GM12878 (cell line): ENCODE measurements around the gene TM7SF2. TPM values are rescaled to one million over a fixed set of nuclear protein-coding genes. Genes with fewer than 3 reads are reported as not detected.
A peak's percentile ranks its signal among the peaks of the same experiment; 100 is the strongest.

Experiments used
- ATAC-seq: fragments of 200-7000 bp; cut with Tn5 transposase; 3 replicates; pipeline ENCODE4 v1.9.1; 2020; ENCODE audit warnings: mild to moderate bottlenecking, moderate library complexity
- BruUV-seq: library from RNA; stranded (reverse); fragments of 400-500 nt; replicated peaks from 2 replicates; lab custom pipeline; 2021; lab: Mats Ljungman, UMichigan
- CTCF ChIA-PET: fragments of 300-600 bp; sonication (Branson Sonifier 250); formaldehyde crosslinking; extraction: SDS; loops from one replicate; lab custom pipeline; 2021; ENCODE audit warnings: inconsistent platforms; lab: Yijun Ruan, JAX
- POLR2A ChIA-PET: fragments of 350-600 bp; formaldehyde crosslinking; extraction: SDS; loops from one replicate; lab custom pipeline; 2021; ENCODE audit warnings: inconsistent platforms; lab: Charles Lee
- RAD21 ChIA-PET: fragments of 300-600 bp; sonication (Branson Sonifier 250); formaldehyde crosslinking; loops from one replicate; lab custom pipeline; 2023; ENCODE audit warnings: antibody characterized with exemption; ENCODE audit not compliant: unreplicated experiment; lab: Charles Lee
- SMC1A ChIA-PET: fragments of 300-600 bp; sonication (Branson Sonifier 250); formaldehyde crosslinking; loops from one replicate; lab custom pipeline; 2023; ENCODE audit not compliant: unreplicated experiment, uncharacterized antibody; lab: Charles Lee
- DNase-seq: peaks from one replicate; pipeline ENCODE4 v3.0.0-alpha.2; 2011; ENCODE audit warnings: low read depth, low spot score
- FAIRE-seq: peaks from 3 replicates; lab custom pipeline; 2011; peaks lifted over from hg19 to GRCh38; lab: Jason Lieb, UNC
- H2AFZ ChIP-seq: 2 replicates; pipeline ENCODE4 v1.6.0; 2011; ENCODE audit warnings: low read depth, low read length, control low read depth; ENCODE audit not compliant: control insufficient read depth
- H3K27ac ChIP-seq: 2 replicates; pipeline ENCODE4 v1.5.1; 2011; ENCODE audit warnings: control low read depth; ENCODE audit not compliant: control insufficient read depth, insufficient read depth
- H3K27me3 ChIP-seq, 2 experiments: replicated peaks in 1 of 2; 2 replicates each; pipeline versions ENCODE4 v1.6.0 to v1.6.1; 2011; ENCODE audit warnings: low read length in 1 of 2; ENCODE audit not compliant: control insufficient read depth in 2 of 2, insufficient read depth in 2 of 2
- H3K36me3 ChIP-seq, 2 experiments: 2 replicates each; pipeline ENCODE4 v1.5.1; 2011; ENCODE audit warnings: low read length in 1 of 2; ENCODE audit not compliant: control insufficient read depth in 2 of 2, insufficient read depth in 2 of 2
- H3K4me1 ChIP-seq: 2 replicates; pipeline ENCODE4 v1.6.1; 2011; ENCODE audit warnings: mild to moderate bottlenecking, low read length, moderate library complexity, mixed read lengths; ENCODE audit not compliant: control insufficient read depth, insufficient read depth
- H3K4me2 ChIP-seq: 2 replicates; pipeline ENCODE4 v1.6.0; 2011; ENCODE audit warnings: control low read depth; ENCODE audit not compliant: control insufficient read depth, insufficient read depth
- H3K4me3 ChIP-seq: fragments of 200-600 bp; sonication (generic); 2 replicates; pipeline ENCODE4 v1.5.1; 2016
- H3K79me2 ChIP-seq: 2 replicates; pipeline ENCODE4 v1.6.0; 2011; ENCODE audit warnings: low read length; ENCODE audit not compliant: control insufficient read depth, insufficient read depth
- H3K9ac ChIP-seq: 2 replicates; pipeline ENCODE4 v1.8.0; 2011; ENCODE audit warnings: low read length, control low read depth, mixed read lengths; ENCODE audit not compliant: control insufficient read depth, insufficient read depth
- H3K9me3 ChIP-seq: replicated peaks from 3 replicates; pipeline ENCODE4 v1.5.1; 2011; ENCODE audit warnings: mild to moderate bottlenecking, low read length; ENCODE audit not compliant: control insufficient read depth, insufficient read depth
- H4K20me1 ChIP-seq: 2 replicates; pipeline ENCODE4 v1.6.0; 2011; ENCODE audit not compliant: control insufficient read depth, insufficient read depth
- CBX3 ChIP-seq: fragments of 200-600 bp; sonication (generic); IDR thresholded peaks from 2 replicates; pipeline ENCODE4 v1.6.1; 2016; ENCODE audit warnings: low read depth, borderline replicate concordance
- EGR1 ChIP-seq, 2 experiments: IDR thresholded peaks; 1 replicate in 1 of 2; 2 replicates in 1 of 2; pipeline ENCODE4 v1.6.1; 2011 to 2012; ENCODE audit warnings: low read depth in 2 of 2, low read length in 2 of 2, borderline replicate concordance in 1 of 2, mild to moderate bottlenecking in 1 of 2, moderate library complexity in 1 of 2
- ESRRA ChIP-seq: IDR thresholded peaks from 2 replicates; pipeline ENCODE4 v1.6.1; 2012; ENCODE audit warnings: mild to moderate bottlenecking, low read length, improper control_type of control experiment
- GABPA ChIP-seq: IDR thresholded peaks from 2 replicates; pipeline ENCODE4 v1.6.1; 2014; ENCODE audit warnings: antibody characterized with exemption, low read depth, mild to moderate bottlenecking, inconsistent platforms
- HDAC2 ChIP-seq: fragments of 200-600 bp; sonication (generic); IDR thresholded peaks from 2 replicates; pipeline ENCODE4 v1.6.1; 2017
- IRF4 ChIP-seq: IDR thresholded peaks from 2 replicates; pipeline ENCODE4 v1.6.1; 2011; ENCODE audit warnings: low read depth, low read length
- MYB ChIP-seq: fragments of 150-350 bp; IDR thresholded peaks from 2 replicates; pipeline ENCODE4 v1.6.1; 2014; ENCODE audit warnings: mild to moderate bottlenecking, low read depth, low read length, borderline replicate concordance
- RAD21 ChIP-seq: IDR thresholded peaks from 2 replicates; pipeline ENCODE4 v1.6.1; 2011; ENCODE audit warnings: mild to moderate bottlenecking, low read depth, low read length, moderate library complexity; ENCODE audit not compliant: insufficient read depth
- SMAD1 ChIP-seq: fragments of 450-650 bp; IDR thresholded peaks from 2 replicates; pipeline ENCODE4 v1.6.1; 2018; ENCODE audit warnings: mild to moderate bottlenecking, low read depth; ENCODE audit not compliant: partially characterized antibody
- WGBS: methylation state at CpG from one replicate; pipeline ENCODE4 v1.1.6; 2016; ENCODE audit warnings: low lambda C conversion rate; ENCODE audit not compliant: insufficient replicate concordance, insufficient coverage; ENCODE audit errors: missing lambda C conversion rate; 5-methylcytosine and 5-hydroxymethylcytosine counted together
- in situ Hi-C: fragments of 300-500 bp; cut with MboI; formaldehyde crosslinking; loops from 9 replicates; pipeline ENCODE4 v1.14.3; 2018; ENCODE audit warnings: mixed read lengths
- intact Hi-C: fragments of 100-400 bp; cut with micrococcal nuclease; formaldehyde crosslinking; loops from one replicate; pipeline ENCODE4 v1.14.2; 2022; ENCODE audit not compliant: unreplicated experiment
- polyA plus RNA-seq, 11 experiments: library from polyadenylated mRNA; depleted of rRNA in 4 of 11; unstranded in 6 of 11; stranded (reverse) in 5 of 11; fragments of >200 nt; fragmentation: Nextera tagmentation in 4 of 11; fragmentation: Illumina TruSeq in 1 of 11; extraction: Ambion mirVana in 4 of 11; extraction: Trizol in 1 of 11; gene quantifications; 1 replicate in 1 of 11; 2 replicates in 10 of 11; pipeline versions ENCODE4 v1.2.1 to v1.2.3, GENCODE V29; 2011 to 2016; ENCODE audit warnings: inconsistent platforms in 2 of 11, missing spikeins in 2 of 11, low read depth in 1 of 11
- total RNA-seq, 4 experiments: library from RNA; depleted of rRNA in 3 of 4; stranded (reverse); fragments of >200 nt in 3 of 4; fragmentation: Illumina TruSeq in 1 of 4; extraction: Trizol in 1 of 4; gene quantifications; 2 replicates each; pipeline versions ENCODE4 v1.2.1 to v1.2.3, GENCODE V29; 2013 to 2021
- TF ChIP-seq, protein P1 (sequence below): IDR thresholded peaks from 2 replicates; pipeline ENCODE4 v1.6.1; 2012; ENCODE audit warnings: low read length, inconsistent platforms
- TF ChIP-seq, protein P2 (sequence below): fragments of 450-650 bp; IDR thresholded peaks from 2 replicates; pipeline ENCODE4 v1.6.1; 2018; ENCODE audit warnings: mild to moderate bottlenecking, low read depth, moderate library complexity; ENCODE audit not compliant: partially characterized antibody
- TF ChIP-seq, protein P3 (sequence below): fragments of 450-650 bp; IDR thresholded peaks from 2 replicates; pipeline ENCODE4 v1.6.1; 2017; ENCODE audit warnings: antibody characterized with exemption, mild to moderate bottlenecking, moderate library complexity
- TF ChIP-seq, protein P4 (sequence below): fragments of 450-650 bp; IDR thresholded peaks from 2 replicates; pipeline ENCODE4 v1.6.1; 2017; ENCODE audit warnings: low read depth, mild to moderate bottlenecking, moderate library complexity

Gene TM7SF2
- total and polyA plus RNA-seq, 10 of the 15 experiments (the other 5 are each of a cell fraction or from before 2014, with no cell fraction given), result 0.52 to 57.7 (median 20.7) TPM

DNA sequence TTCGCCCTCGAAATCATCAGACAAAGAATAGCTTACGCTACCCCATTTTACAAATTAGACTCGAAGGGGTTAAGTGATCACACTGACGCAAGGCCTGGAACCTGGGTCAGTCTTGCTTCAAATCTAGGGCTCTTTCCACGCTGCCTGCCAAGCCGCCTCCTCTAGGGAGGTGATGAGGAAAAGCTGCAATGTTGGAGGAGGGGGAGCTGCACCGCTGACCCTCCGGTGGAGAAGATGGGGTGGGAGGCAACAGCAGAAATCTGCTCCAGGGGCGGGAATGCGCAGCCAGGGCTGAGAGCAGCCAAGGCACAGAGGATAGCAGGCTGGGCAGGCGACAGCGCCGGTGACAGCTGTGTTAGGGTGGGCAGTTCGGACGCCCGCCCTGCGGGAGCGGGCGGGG is 22.1 kb downstream of the TM7SF2 start:
- intact Hi-C loops, result loop anchor here (5.0 to 10.0 kb wide), 2 partner anchors 49 to 121 kb away; partner anchors contain the start of gene CAPN1
- H3K27ac ChIP-seq, result peak overlapping the region; percentile 99
- H3K9me3 ChIP-seq, result no peaks in the 10 kb centered on the region
- ChIA-PET POLR2A (interaction anchor here (0.9 to 3.1 kb wide), 6 partner anchors 9 to 354 kb away, joined by 3 to 16 read pairs (median 5); partner anchors contain the start of genes FAU, MRPL49 and TM7SF2), CTCF (interaction anchor here (3.6 to 6.7 kb wide), 2 partner anchors 13 to 22 kb away, joined by 29 to 40 read pairs; partner anchors contain the start of genes FAU, MRPL49 and TM7SF2), RAD21 (interaction anchor here (0.9 kb wide), 1 partner anchor 48 kb away, joined by 3 read pairs; the partner anchor contains the start of gene CAPN1), SMC1A (interaction anchor here (2.4 kb wide), 1 partner anchor 10 kb away, joined by 8 read pairs; no protein-coding TSS in a partner anchor)
- no peaks in the 10 kb centered on the region for H3K27me3 ChIP-seq
- WGBS, result under 1% methylated on average over 20 of the region's 20 CpGs
- H2AFZ ChIP-seq, result no peak overlapping the region
- H3K79me2 ChIP-seq, result peaks cover 44% of the 10 kb centered on the region
- H3K4me3 ChIP-seq, result peak overlapping the region; percentile 99
- 0 out of 2 replicates have a peak, but pooled peaks cover 4% of the 10 kb centered on the region for H4K20me1 ChIP-seq
- ATAC-seq (no peak), FAIRE-seq (no peak), DNase-seq (no peak)
- peaks cover 15 to 22% of the 10 kb centered on the region in 2 experiments for H3K36me3 ChIP-seq
- in situ Hi-C loops, result no loop called here
- TF ChIP-seq, protein P1, sequence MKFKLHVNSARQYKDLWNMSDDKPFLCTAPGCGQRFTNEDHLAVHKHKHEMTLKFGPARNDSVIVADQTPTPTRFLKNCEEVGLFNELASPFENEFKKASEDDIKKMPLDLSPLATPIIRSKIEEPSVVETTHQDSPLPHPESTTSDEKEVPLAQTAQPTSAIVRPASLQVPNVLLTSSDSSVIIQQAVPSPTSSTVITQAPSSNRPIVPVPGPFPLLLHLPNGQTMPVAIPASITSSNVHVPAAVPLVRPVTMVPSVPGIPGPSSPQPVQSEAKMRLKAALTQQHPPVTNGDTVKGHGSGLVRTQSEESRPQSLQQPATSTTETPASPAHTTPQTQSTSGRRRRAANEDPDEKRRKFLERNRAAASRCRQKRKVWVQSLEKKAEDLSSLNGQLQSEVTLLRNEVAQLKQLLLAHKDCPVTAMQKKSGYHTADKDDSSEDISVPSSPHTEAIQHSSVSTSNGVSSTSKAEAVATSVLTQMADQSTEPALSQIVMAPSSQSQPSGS, result no peak
- TF ChIP-seq HDAC2 (no peak), SMAD1 (no peak), EGR1 (IDR thresholded peaks at IDR 0.05; ENCODE audit: borderline replicate concordance in 1 of 2, low read depth in 2 of 2, low read length in 2 of 2) (no peak), RAD21 (no peak), MYB (no peak), GABPA (no peak), ESRRA (no peak), CBX3 (no peak), IRF4 (no peak)
- TF ChIP-seq, protein P2, sequence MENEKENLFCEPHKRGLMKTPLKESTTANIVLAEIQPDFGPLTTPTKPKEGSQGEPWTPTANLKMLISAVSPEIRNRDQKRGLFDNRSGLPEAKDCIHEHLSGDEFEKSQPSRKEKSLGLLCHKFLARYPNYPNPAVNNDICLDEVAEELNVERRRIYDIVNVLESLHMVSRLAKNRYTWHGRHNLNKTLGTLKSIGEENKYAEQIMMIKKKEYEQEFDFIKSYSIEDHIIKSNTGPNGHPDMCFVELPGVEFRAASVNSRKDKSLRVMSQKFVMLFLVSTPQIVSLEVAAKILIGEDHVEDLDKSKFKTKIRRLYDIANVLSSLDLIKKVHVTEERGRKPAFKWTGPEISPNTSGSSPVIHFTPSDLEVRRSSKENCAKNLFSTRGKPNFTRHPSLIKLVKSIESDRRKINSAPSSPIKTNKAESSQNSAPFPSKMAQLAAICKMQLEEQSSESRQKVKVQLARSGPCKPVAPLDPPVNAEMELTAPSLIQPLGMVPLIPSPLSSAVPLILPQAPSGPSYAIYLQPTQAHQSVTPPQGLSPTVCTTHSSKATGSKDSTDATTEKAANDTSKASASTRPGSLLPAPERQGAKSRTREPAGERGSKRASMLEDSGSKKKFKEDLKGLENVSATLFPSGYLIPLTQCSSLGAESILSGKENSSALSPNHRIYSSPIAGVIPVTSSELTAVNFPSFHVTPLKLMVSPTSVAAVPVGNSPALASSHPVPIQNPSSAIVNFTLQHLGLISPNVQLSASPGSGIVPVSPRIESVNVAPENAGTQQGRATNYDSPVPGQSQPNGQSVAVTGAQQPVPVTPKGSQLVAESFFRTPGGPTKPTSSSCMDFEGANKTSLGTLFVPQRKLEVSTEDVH, result no peak
- TF ChIP-seq, protein P3, sequence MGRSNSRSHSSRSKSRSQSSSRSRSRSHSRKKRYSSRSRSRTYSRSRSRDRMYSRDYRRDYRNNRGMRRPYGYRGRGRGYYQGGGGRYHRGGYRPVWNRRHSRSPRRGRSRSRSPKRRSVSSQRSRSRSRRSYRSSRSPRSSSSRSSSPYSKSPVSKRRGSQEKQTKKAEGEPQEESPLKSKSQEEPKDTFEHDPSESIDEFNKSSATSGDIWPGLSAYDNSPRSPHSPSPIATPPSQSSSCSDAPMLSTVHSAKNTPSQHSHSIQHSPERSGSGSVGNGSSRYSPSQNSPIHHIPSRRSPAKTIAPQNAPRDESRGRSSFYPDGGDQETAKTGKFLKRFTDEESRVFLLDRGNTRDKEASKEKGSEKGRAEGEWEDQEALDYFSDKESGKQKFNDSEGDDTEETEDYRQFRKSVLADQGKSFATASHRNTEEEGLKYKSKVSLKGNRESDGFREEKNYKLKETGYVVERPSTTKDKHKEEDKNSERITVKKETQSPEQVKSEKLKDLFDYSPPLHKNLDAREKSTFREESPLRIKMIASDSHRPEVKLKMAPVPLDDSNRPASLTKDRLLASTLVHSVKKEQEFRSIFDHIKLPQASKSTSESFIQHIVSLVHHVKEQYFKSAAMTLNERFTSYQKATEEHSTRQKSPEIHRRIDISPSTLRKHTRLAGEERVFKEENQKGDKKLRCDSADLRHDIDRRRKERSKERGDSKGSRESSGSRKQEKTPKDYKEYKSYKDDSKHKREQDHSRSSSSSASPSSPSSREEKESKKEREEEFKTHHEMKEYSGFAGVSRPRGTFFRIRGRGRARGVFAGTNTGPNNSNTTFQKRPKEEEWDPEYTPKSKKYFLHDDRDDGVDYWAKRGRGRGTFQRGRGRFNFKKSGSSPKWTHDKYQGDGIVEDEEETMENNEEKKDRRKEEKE, result no peak
- TF ChIP-seq, protein P4, sequence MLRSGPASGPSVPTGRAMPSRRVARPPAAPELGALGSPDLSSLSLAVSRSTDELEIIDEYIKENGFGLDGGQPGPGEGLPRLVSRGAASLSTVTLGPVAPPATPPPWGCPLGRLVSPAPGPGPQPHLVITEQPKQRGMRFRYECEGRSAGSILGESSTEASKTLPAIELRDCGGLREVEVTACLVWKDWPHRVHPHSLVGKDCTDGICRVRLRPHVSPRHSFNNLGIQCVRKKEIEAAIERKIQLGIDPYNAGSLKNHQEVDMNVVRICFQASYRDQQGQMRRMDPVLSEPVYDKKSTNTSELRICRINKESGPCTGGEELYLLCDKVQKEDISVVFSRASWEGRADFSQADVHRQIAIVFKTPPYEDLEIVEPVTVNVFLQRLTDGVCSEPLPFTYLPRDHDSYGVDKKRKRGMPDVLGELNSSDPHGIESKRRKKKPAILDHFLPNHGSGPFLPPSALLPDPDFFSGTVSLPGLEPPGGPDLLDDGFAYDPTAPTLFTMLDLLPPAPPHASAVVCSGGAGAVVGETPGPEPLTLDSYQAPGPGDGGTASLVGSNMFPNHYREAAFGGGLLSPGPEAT, result no peak
- no TSS peak for BruUV-seq
- H3K4me2 ChIP-seq, result peak overlapping the region; percentile 98
- peaks cover 21% of the 10 kb centered on the region for H3K4me1 ChIP-seq
- H3K9ac ChIP-seq, result peak overlapping the region; percentile 96
